ENCODE data around the gene SLC6A18. TPM values are rescaled to one million over a fixed set of nuclear protein-coding genes. Genes with fewer than 3 reads are reported as not detected.
A peak's percentile ranks its signal among the peaks of the same experiment; 100 is the strongest.

SLC6A18 gene
- total and polyA plus RNA-seq, 12 donors = not detected

- H3K27me3 ChIP-seq = peaks cover 0 to 62% (median 5%) of the 10 kb centered on the region in 7 donors
- DNase-seq = peak in 1 of 2 donors; percentile 9
- TF ChIP-seq, protein P1, sequence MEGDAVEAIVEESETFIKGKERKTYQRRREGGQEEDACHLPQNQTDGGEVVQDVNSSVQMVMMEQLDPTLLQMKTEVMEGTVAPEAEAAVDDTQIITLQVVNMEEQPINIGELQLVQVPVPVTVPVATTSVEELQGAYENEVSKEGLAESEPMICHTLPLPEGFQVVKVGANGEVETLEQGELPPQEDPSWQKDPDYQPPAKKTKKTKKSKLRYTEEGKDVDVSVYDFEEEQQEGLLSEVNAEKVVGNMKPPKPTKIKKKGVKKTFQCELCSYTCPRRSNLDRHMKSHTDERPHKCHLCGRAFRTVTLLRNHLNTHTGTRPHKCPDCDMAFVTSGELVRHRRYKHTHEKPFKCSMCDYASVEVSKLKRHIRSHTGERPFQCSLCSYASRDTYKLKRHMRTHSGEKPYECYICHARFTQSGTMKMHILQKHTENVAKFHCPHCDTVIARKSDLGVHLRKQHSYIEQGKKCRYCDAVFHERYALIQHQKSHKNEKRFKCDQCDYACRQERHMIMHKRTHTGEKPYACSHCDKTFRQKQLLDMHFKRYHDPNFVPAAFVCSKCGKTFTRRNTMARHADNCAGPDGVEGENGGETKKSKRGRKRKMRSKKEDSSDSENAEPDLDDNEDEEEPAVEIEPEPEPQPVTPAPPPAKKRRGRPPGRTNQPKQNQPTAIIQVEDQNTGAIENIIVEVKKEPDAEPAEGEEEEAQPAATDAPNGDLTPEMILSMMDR (IDR thresholded peaks at IDR 0.05) = no peak
Observed at GRCh38 chr5:1208221-1208742, 16.9 kb upstream of the SLC6A18 start.

GRCh38 chr5:1208743-1209488, 16.3 kb upstream of the SLC6A18 start:
- no peaks in the 10 kb centered on the region for H3K36me3 ChIP-seq
- intact Hi-C loops (cut with DNase I) = no loop called here

More at GRCh38 chr5:1208221-1208742, 16.9 kb upstream of the SLC6A18 start:
- no peak overlapping the region for H3K4me3 ChIP-seq
- no peaks in the 10 kb centered on the region for H3K36me3 ChIP-seq
- 65 to 67% methylated on average over 17 of the region's 17 CpGs for WGBS, 2 donors
- intact Hi-C loops (cut with DNase I) = no loop called here
- no peak overlapping the region for H3K27ac ChIP-seq
- no peaks in the 10 kb centered on the region for H3K9me3 ChIP-seq
- H3K4me1 ChIP-seq = no peaks in the 10 kb centered on the region
- ATAC-seq = no peak

DNA sequence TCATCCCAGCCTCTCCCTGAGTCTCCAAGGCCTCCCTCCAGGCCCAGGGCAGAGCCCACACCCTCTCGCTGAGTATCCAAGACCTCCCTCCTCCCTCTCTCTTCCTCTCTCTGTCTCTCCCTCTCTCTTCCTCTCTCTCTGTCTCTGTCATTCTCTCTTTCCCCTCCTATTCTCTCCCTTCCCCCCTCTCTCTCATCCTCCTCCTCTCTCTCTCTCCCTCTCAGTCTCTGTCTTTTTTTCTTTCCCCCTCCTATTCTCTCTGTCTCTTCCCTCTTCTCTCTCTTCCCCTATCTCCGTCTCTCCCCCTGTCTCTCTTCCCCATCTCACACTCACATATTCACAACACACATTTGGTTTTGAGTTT, 15.7 kb upstream of the SLC6A18 start:
- DNase-seq (no peak), ATAC-seq (no peak)
- H3K36me3 ChIP-seq = no peaks in the 10 kb centered on the region
- intact Hi-C loops (cut with DNase I) = no loop called here
- peaks cover 0 to 56% (median 5%) of the 10 kb centered on the region in 7 donors for H3K27me3 ChIP-seq
- H3K4me3 ChIP-seq = no peak overlapping the region
- TF ChIP-seq, protein P1 (IDR thresholded peaks at IDR 0.05) = no peak
- no peak overlapping the region for H3K27ac ChIP-seq
- no peaks in the 10 kb centered on the region for H3K4me1 ChIP-seq
- H3K9me3 ChIP-seq = no peaks in the 10 kb centered on the region
- 44 to 73% methylated on average over 2 of the region's 2 CpGs for WGBS, 2 donors

More at GRCh38 chr5:1208743-1209488, 16.3 kb upstream of the SLC6A18 start:
- WGBS, 2 donors = 72 to 75% methylated on average over 24 of the region's 24 CpGs
- peaks cover 0 to 57% (median 5%) of the 10 kb centered on the region in 7 donors for H3K27me3 ChIP-seq
- peak in 1 of 8 donors; percentile 25 for ATAC-seq
- H3K27ac ChIP-seq = no peak overlapping the region
- no peaks in the 10 kb centered on the region for H3K9me3 ChIP-seq
- no peak overlapping the region for H3K4me3 ChIP-seq
- DNase-seq = peak in 1 of 2 donors; percentile 12
- TF ChIP-seq, protein P1 (IDR thresholded peaks at IDR 0.05) = peak in 6 of 9 donors; percentile 9 to 39 (median 34)
- H3K4me1 ChIP-seq = no peaks in the 10 kb centered on the region

DNA sequence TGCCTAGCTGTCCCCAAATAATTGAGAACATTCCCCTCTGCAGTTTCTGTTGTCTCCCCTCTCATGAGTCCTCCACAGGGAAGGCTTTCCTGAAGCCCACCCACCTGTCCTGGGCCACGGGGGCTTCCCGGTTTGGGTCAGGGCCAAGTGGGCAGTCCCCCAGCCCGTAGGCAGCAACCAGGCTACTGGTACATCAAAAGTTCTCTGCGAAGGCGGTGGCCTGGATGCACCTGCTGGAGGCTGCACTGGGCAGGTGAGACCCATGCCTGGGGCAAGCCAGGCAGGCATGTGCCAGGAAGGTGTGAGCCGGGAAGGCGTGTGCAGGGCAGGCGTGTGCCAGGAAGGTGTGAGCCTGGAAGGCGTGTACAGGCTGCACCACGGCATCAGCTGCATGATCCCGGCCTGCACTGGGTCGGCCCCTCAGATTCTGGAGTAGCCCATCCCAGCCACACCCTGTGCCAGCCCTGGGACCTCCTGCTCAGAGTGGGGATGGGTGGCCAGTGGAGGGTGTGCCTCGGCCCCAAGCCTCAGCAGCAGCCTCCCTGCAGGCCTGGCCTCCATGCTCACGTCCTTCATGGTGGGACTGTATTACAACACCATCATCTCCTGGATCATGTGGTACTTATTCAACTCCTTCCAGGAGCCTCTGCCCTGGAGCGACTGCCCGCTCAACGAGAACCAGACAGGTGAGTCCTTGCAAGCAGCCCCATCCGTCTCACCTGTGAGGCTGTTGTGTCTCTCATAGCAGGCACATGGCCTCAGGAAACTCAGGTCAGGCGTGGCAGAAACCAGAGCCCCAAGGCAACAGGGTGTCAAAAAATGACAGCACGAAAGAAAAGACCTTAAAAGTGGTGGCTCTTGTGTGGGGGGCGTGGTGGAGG, 15.0 kb upstream of the SLC6A18 start:
- Histone ChIP-seq H3K36me3 (no peaks in the 10 kb centered on the region), H3K27me3 (peaks cover 0 to 53% (median 5%) of the 10 kb centered on the region in 7 donors), H3K9me3 (no peaks in the 10 kb centered on the region), H3K27ac (no peak overlapping the region), H3K4me3 (no peak overlapping the region), H3K4me1 (no peaks in the 10 kb centered on the region)
- no peak for ATAC-seq
- TF ChIP-seq, protein P1 (IDR thresholded peaks at IDR 0.05) = no peak
- WGBS, 2 donors = 84 to 89% methylated on average over 21 of the region's 21 CpGs
- peak in 1 of 2 donors; percentile 3 for DNase-seq
- intact Hi-C loops (cut with DNase I) = no loop called here

Data from heart right ventricle (tissue), 16 donors.